Left renal cortex interstitium (tissue), 4 donors: ENCODE data around the gene MAVS. TPM values are rescaled to one million over a fixed set of nuclear protein-coding genes. Genes with fewer than 3 reads are reported as not detected.
A peak's percentile ranks its signal among the peaks of the same experiment; 100 is the strongest.
"Not testable (repeated sequence)": the region's sequence is repeated elsewhere in the genome, so short reads cannot be mapped to it uniquely, and the experiment has no call there.

Experiments
- DNase-seq, 4 donors: peaks; one replicate each; pipeline ENCODE4 v3.0.0-alpha.2; 2013; ENCODE audit warnings: low read depth in 4 of 4, low spot score in 2 of 4, missing footprints in 1 of 4
- polyA plus RNA-seq, 4 donors: library from polyadenylated mRNA; unstranded; fragments of 120-200 nt; gene quantifications; one replicate each; pipeline ENCODE4 v1.2.1, GENCODE V29; 2013; ENCODE audit not compliant: insufficient read length in 4 of 4

The MAVS gene
- polyA plus RNA-seq, 4 donors = 22.6 to 34.7 (median 29.1) TPM

- DNase-seq = no peak
Measured at GRCh38 chr20:3813848-3814581, 32.6 kb upstream of the MAVS start.

- no peak for DNase-seq
Measured at GRCh38 chr20:3814928-3815495, 31.6 kb upstream of the MAVS start.

GRCh38 chr20:3815703-3816315 lies 30.8 kb upstream of the MAVS start:
- DNase-seq = no peak

DNA sequence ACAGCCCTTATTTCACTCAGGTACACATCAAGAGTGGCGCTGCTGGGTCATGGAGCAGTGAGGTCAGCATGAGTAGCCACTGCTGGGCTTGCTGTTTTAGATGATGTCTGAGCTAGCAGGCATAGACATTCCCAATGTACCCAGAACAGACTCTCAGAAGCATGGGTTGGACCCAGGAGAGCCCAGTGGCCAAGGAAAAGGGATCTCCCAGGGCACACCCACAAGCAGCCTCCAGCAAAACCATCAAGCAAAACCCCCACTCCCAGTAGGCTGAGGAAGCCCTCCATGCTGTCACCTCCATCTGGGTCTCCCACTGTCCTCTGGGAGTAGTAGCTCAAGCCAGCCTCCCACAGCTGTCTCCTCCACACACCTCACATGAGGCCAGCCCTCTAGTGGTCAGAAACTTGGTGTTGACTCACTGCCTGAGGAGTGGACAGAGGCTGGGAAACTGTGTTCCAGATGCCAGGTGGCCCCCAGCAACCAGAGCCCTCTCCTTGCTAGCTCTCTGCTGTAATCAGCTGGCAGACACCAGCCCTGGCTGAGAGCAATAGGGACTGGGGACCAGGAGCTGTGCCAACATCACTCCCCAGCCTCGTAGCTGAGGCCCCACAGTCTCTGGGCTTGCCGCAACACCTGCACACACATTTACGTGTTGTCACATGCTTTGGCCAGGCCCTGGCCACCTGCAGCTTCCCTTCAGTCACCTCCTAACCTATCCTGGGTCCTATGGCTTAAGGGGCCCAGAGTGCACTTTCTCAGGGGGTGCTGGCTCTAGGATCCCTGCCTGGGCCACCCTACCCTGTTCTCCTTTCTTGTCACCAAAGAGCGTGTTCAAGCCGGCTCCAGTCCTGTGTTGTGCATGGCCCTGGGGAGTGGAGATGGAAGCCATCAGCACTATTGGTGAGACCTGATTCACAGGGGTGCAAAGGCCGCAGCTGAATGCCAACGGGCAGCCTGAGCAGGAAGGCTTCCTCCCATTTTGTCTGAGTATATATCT lies 28.2 kb upstream of the MAVS start:
- no peak for DNase-seq

DNA sequence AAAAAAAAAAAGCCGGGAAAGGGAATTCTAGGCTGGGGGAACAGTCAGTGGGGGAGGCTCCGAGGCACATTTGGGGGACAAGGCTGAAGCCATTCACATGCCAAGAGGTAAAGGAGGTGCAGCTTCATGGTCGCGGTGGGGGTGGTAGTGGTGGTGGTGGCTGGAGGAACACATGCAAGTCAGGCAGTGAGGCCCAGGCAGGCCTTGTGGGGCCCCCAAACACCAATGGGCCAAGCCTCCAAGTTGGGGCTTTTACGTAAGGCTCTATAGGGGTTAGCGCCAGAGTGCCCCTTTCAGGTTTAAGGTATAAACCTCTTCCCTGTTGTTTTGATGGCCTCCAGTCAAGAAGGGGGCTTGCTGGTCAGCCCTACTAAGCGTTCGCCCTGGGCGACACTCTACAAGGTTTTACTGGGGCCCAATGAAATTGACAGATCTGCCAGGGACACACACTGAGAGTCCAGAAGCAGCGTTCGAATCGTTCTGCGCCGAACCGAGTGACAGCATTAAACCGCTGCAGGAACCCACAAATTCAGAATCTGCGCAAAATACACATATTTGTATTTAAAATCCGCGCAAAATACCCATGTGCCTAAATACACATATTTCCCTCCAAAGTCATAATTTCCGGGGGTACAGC lies 27.1 kb upstream of the MAVS start:
- no peak for DNase-seq

DNA sequence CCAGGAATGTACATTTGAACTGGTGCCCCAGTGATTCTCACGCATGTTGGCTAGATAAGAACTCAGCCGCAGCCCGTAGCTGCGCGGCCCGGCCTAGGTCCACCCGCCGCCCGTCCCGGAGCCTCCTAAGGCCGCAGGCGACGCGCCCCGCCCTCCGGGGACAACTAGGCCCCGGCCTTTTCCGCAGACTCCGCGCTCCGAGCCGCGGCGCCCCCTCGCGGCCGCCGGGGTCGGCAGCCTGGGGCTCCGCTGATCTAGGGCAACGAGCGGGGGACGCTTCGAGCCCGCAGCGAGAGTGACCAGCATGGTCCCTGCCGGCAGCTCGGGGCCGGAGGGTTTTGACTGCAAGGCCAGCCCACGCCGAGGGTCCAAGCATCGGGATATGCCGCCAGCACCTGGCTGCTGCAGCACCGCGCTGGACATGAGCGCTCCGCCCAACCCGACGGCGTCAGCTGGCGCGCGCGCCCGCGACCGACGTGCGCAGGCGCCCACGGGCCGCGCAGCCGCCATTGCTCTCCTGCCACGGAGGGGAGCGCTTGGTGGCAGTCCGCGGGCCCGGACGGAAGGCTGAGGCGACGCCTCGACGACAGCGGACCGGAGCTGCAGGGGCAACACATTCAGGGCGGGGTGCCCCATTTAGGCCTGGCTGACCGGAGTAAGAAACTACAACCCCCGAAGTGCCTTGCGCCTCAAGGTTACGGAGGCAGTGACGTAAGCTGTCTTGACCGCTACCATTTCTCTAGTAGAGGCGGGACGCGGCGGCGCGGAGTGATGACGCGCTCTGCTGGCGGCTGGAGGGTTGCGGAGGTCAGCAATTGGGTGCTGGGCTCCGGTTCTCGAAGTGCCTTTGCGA lies 26.4 kb upstream of the MAVS start, which contains the start of gene AP5S1:
TSS of gene AP5S1 (plus strand) at position 500 of the 853 bp plus-strand sequence. CDS start 1,571 bp downstream, outside the sequence.
- DNase-seq = peak; percentile 93 to 96 (median 96)

DNA sequence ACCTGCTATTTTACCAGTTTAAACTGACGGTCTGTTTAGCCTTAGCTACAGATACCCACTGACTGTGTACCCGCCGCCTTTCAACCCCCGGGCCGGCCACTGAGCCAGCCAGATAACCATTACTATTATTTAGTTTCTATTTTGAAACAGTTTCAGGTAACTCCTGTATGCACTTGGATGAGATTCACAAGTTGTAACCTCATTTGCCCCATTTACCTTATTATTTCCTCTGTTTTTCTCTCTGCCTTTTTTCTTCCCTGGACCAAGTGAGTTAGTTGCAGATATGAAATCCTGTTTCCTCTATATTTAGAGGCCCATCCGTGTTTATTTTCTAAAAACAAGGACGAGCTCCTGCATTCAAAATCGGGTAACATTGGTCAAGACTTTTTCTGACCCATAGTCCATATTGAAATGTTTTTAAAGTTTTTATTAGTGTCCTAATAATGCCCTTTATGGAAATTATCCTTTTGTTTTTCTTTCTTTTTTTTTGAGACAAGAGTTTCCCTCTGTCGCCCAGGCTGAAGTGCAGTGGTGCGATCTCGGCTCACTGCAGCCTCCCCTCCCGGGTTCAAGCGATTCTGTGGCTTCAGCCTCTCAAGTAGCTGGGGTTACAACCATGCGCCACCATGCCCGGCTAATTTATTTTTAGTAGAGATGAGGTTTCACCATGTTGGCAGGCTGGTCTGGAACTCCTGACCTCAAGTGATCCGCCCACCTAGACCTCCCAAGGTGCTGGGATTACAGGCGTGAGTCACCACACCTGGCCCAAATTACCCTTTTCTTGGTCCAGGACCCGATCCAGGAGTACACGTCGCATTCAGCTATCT lies 25.5 kb upstream of the MAVS start:
- DNase-seq = no peak

- no peak for DNase-seq
Measured at GRCh38 chr20:3821996-3822395, 24.6 kb upstream of the MAVS start.

- no peak for DNase-seq
Measured at GRCh38 chr20:3823881-3824280, 22.8 kb upstream of the MAVS start.

DNA sequence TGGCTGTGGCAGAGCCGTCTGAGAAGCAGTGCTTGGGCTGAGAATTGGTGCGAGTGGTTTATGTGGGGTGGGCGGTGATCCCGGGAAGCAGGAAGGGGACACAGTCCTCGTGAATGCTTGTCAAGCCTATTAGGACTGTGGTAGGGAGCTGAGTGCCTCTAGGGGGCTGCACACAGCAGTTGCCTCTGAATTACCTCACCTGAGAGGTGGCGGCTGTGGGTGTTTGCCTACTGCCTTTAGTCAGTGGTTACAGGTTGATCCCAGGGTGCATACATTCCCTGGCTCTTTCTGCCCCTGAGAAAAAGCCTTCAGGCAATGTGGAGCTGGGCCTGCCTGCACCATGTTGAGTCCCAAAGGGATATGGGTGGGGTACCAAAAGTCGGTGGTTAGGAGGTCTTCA lies 21.1 kb upstream of the MAVS start:
- DNase-seq = no peak

GRCh38 chr20:3826420-3826819 lies 20.2 kb upstream of the MAVS start:
- no peak for DNase-seq

GRCh38 chr20:3828798-3829197 lies 17.8 kb upstream of the MAVS start:
- DNase-seq = no peak

DNA sequence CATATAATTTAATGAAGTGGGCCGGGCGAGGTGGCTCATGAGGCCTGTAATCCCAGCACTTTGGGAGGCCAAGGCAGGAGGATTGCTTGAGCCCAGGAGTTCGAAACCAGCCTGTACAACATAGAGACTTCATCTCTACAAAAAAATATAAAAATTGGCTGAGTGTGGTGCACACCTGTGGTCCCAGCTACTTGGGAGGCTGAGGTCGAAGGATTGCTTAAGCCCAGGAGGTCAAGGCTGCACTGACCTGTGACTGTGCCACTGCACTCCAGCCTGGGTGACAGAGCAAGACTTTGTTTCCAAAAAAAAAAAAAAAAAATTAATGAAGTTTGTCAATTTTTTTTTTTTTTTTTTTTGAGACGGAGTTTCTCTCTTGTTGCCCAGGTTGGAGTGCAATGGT lies 16.7 kb upstream of the MAVS start:
- not testable (repeated sequence) for DNase-seq

DNA sequence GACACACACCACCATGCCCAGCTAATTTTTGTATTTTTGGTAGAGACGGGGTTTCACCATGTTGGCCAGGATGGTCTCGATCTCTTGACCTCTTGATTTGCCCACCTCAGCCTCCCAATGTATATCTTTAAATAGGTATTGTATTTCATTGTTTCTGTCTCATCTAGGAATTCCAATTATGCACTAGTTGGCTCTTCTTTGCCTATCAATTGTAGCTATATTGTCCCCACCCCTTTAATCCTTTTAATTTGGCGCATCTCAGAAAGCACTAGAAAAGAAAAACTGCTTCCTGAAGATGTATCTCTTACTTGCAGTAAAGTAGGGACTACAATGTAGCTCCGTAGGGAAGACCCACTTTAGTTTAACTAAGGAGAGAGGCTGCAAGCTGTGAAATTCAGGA lies 10.5 kb upstream of the MAVS start:
- DNase-seq = no peak

- no peak for DNase-seq
Measured at GRCh38 chr20:3839328-3839727, 7.3 kb upstream of the MAVS start.

DNA sequence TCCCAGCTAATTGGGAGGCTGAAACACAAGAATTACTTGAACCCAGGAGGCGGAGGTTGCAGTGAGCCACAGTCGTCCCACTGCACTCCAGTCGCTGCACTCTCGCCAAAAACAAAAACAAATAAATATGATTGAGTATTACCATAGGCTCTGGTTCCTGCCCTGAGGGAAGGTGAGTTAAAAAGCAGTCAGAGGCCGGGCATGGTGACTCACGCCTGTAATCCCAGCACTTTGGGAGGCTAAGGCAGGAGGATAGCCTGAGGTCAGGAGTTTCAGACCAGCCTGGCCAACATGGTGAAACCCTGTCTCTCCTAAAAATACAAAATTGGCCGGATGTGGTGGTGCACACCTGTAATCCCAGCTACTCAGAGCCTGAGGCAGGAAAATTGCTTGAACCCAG lies 6.4 kb upstream of the MAVS start:
- DNase-seq = not testable (repeated sequence)

DNA sequence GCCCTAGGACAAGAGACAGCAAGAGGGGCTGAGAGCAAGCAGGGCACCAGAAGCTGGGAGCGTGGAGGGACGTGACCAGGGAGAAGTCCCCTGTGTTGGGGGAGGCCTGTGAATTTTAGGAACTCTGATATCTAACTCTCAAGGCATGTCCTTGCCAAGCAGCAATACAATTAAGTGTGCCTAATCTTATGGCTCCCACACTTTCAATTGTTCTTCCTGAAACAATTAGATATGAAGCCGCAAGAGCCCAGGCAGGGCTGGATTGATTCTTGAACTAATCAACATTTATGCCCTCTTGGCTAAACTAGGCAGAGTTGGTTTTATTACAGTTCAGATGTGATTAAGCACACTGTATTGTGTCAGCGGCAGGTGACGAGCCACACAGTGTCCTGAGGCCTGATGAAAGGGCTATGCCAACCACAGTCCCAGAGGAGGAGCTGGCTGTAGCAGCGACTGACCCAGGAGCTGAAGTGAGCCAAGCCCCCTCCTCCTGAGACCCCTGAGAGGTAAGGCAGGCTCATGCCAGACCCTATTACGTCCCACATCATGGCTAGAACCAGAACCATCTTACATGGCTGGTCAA lies 4.2 kb upstream of the MAVS start:
- DNase-seq = no peak

GRCh38 chr20:3843490-3843889 lies 3.1 kb upstream of the MAVS start:
- DNase-seq = no peak
